ENCODE results near the gene EXOC2.

DNA sequence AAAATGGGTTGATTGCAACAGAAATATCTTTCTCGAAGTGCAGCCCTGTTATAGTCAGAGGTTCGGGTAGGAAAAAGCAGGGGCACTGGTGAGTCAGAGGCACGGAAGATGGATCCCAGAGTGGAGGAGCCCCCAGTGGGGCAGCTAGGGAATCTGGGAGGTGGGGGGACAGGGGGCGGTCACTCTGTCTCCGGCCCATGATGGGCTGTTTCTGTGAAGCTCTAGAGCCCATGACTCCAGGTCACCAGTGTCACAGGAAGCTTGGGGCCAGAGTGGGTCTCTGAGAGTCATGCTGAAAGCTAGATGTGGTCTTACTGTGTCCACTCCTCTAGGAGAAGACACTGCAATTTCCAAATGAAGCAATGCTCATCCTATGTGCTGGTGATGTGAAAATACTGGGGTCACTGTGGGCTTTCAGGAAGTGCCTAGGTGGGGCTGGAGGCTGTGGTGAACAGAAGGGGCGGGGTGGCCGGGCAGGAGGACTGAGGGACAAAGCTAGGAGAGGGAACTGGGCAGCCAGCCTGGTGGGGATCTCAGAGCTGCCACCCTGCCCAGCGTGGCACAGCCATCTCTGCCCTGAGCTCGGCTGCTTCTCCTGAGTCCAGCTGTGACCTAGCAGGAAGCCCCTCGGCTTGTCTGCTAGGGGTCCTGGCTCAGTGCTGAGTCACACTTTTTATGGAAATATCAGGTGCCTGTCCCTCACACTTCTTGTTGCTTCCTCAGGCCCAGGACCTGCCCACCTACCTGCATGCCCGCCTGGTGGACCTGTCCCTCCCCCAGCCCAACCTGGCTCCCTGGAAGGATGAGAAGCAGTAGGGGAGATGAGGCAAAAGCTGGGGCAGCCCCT lies 247.1 kb downstream of the EXOC2 start:
- TF ChIP-seq, protein P1, sequence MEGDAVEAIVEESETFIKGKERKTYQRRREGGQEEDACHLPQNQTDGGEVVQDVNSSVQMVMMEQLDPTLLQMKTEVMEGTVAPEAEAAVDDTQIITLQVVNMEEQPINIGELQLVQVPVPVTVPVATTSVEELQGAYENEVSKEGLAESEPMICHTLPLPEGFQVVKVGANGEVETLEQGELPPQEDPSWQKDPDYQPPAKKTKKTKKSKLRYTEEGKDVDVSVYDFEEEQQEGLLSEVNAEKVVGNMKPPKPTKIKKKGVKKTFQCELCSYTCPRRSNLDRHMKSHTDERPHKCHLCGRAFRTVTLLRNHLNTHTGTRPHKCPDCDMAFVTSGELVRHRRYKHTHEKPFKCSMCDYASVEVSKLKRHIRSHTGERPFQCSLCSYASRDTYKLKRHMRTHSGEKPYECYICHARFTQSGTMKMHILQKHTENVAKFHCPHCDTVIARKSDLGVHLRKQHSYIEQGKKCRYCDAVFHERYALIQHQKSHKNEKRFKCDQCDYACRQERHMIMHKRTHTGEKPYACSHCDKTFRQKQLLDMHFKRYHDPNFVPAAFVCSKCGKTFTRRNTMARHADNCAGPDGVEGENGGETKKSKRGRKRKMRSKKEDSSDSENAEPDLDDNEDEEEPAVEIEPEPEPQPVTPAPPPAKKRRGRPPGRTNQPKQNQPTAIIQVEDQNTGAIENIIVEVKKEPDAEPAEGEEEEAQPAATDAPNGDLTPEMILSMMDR (conservative IDR thresholded peaks at IDR 0.05), result no peak
- no peak for TF ChIP-seq ZFX (IDR thresholded peaks at IDR 0.05)

Data from C4-2B (cell line).